IMR-90 (cell line): ENCODE results near the gene GCNT2. TPM values are rescaled to one million over a fixed set of nuclear protein-coding genes. Genes with fewer than 3 reads are reported as not detected.

Experiments
- ATAC-seq: fragments of 200-7000 bp; cut with Tn5 transposase; 2 replicates; pipeline ENCODE4 v1.9.1; 2020; ENCODE audit warnings: low read depth, mild to moderate bottlenecking, moderate library complexity
- BruUV-seq: library from RNA; stranded (reverse); fragments of 400-500 nt; replicated peaks from 2 replicates; lab custom pipeline; 2021; lab: Mats Ljungman, UMichigan
- CTCF ChIA-PET: fragments of 300-600 bp; formaldehyde crosslinking; extraction: SDS; loops from one replicate; lab custom pipeline; 2021; ENCODE audit warnings: antibody characterized with exemption; lab: Yijun Ruan, JAX
- POLR2A ChIA-PET: fragments of 300-600 bp; sonication (Branson Sonifier 250); formaldehyde crosslinking; loops from one replicate; lab custom pipeline; 2022; ENCODE audit warnings: antibody characterized with exemption; ENCODE audit not compliant: unreplicated experiment; lab: Charles Lee
- DNase-seq: peaks from one replicate; pipeline ENCODE4 v3.0.0; 2013
- H2AFZ ChIP-seq: replicated peaks from 2 replicates; pipeline ENCODE3; 2013; ENCODE audit warnings: low read length, mild to moderate bottlenecking; ENCODE audit not compliant: poor library complexity
- H2AK5ac ChIP-seq: 2 replicates; pipeline ENCODE4 v1.6.1; 2013; ENCODE audit warnings: low read depth, low read length, inconsistent platforms
- H2AK9ac ChIP-seq: replicated peaks from 2 replicates; pipeline ENCODE3; 2013; ENCODE audit warnings: mild to moderate bottlenecking, low read depth, low read length, moderate library complexity; ENCODE audit not compliant: poor library complexity
- H2BK120ac ChIP-seq: 2 replicates; pipeline ENCODE4 v1.6.1; 2013; ENCODE audit warnings: low read depth, low read length, inconsistent platforms
- H2BK15ac ChIP-seq: 3 replicates; pipeline ENCODE4 v1.6.1; 2013; ENCODE audit warnings: low read depth, low read length, inconsistent platforms
- H2BK20ac ChIP-seq: 2 replicates; pipeline ENCODE4 v1.6.1; 2013; ENCODE audit warnings: low read depth, mild to moderate bottlenecking, inconsistent platforms, low read length, moderate library complexity
- H2BK5ac ChIP-seq: 2 replicates; pipeline ENCODE4 v1.6.1; 2013; ENCODE audit warnings: mild to moderate bottlenecking, low read depth, low read length, inconsistent platforms; ENCODE audit not compliant: poor library complexity, severe bottlenecking
- H3K14ac ChIP-seq: replicated peaks from 2 replicates; pipeline ENCODE4 v1.6.1; 2013; ENCODE audit warnings: low read depth, low read length, inconsistent platforms
- H3K18ac ChIP-seq: 2 replicates; pipeline ENCODE4 v1.6.1; 2013; ENCODE audit warnings: low read depth, low read length, control low read depth
- H3K23ac ChIP-seq: 2 replicates; pipeline ENCODE4 v1.6.1; 2013; ENCODE audit warnings: low read depth, low read length, inconsistent platforms
- H3K27ac ChIP-seq: 2 replicates; pipeline ENCODE4 v1.5.1; 2013; ENCODE audit warnings: mild to moderate bottlenecking, control low read depth, low read length; ENCODE audit not compliant: insufficient read depth
- H3K27me3 ChIP-seq: 2 replicates; pipeline ENCODE4 v1.6.1; 2013; ENCODE audit warnings: low read length; ENCODE audit not compliant: control insufficient read depth, insufficient read depth
- H3K36me3 ChIP-seq: 2 replicates; pipeline ENCODE4 v1.6.1; 2013; ENCODE audit warnings: low read length, mixed read lengths; ENCODE audit not compliant: control insufficient read depth, insufficient read depth
- H3K4ac ChIP-seq: 2 replicates; pipeline ENCODE4 v1.6.1; 2013; ENCODE audit warnings: low read depth, low read length, inconsistent platforms
- H3K4me1 ChIP-seq: 2 replicates; pipeline ENCODE4 v1.6.1; 2013; ENCODE audit warnings: low read length, mixed read lengths; ENCODE audit not compliant: control insufficient read depth, insufficient read depth
- H3K4me2 ChIP-seq: 2 replicates; pipeline ENCODE4 v1.6.1; 2013; ENCODE audit warnings: low read depth, mild to moderate bottlenecking, control low read depth, low read length, moderate library complexity
- H3K4me3 ChIP-seq: 2 replicates; pipeline ENCODE4 v1.5.1; 2013; ENCODE audit warnings: low read depth, mild to moderate bottlenecking, control low read depth, low read length, moderate library complexity; ENCODE audit not compliant: insufficient read depth
- H3K56ac ChIP-seq: 2 replicates; pipeline ENCODE4 v1.6.1; 2013; ENCODE audit warnings: low read length, inconsistent platforms; ENCODE audit not compliant: insufficient read depth; ENCODE audit errors: extremely low read depth
- H3K79me1 ChIP-seq, 2 experiments: 2 replicates each; pipeline ENCODE4 v1.6.1; 2013; ENCODE audit warnings: low read length in 2 of 2, inconsistent platforms in 1 of 2, low read depth in 1 of 2
- H3K9ac ChIP-seq: 2 replicates; pipeline ENCODE4 v1.6.1; 2013; ENCODE audit warnings: low read depth, low read length, control low read depth
- H3K9me1 ChIP-seq: 2 replicates; pipeline ENCODE4 v1.6.1; 2013; ENCODE audit warnings: low read length, inconsistent platforms; ENCODE audit not compliant: insufficient read depth
- H3K9me3 ChIP-seq: 2 replicates; pipeline ENCODE4 v1.6.1; 2013; ENCODE audit warnings: low read length; ENCODE audit not compliant: control insufficient read depth, insufficient read depth
- H4K20me1 ChIP-seq: 2 replicates; pipeline ENCODE4 v1.6.1; 2013; ENCODE audit warnings: low read length, inconsistent platforms; ENCODE audit not compliant: insufficient read depth
- H4K5ac ChIP-seq: 2 replicates; pipeline ENCODE4 v1.6.1; 2013; ENCODE audit warnings: mild to moderate bottlenecking, low read depth, low read length, control low read depth
- H4K8ac ChIP-seq, 2 experiments: 2 replicates each; pipeline ENCODE4 v1.6.1; 2013; ENCODE audit warnings: low read depth in 2 of 2, low read length in 2 of 2, control low read depth in 1 of 2, inconsistent platforms in 1 of 2
- H4K91ac ChIP-seq: 2 replicates; pipeline ENCODE4 v1.6.1; 2013; ENCODE audit warnings: low read depth, low read length, inconsistent platforms; ENCODE audit not compliant: insufficient read depth
- BHLHE40 ChIP-seq: fragments of 150-350 bp; IDR thresholded peaks from 2 replicates; pipeline ENCODE4 v1.6.1; 2016; ENCODE audit warnings: mild to moderate bottlenecking, low read depth, low read length
- CEBPB ChIP-seq: IDR thresholded peaks from 2 replicates; pipeline ENCODE4 v1.6.1; 2012; ENCODE audit warnings: low read depth, low read length, improper control_type of control experiment
- CHD1 ChIP-seq: IDR thresholded peaks from 2 replicates; pipeline ENCODE4 v1.6.1; 2012; ENCODE audit warnings: low read depth, low read length, improper control_type of control experiment
- CTCF ChIP-seq: conservative IDR thresholded peaks from 2 replicates; pipeline ENCODE4 v1.5.1; 2012; ENCODE audit warnings: mild to moderate bottlenecking, low read depth, low read length, improper control_type of control experiment
- ELK1 ChIP-seq: fragments of 150-350 bp; IDR thresholded peaks from 2 replicates; pipeline ENCODE4 v1.6.1; 2016; ENCODE audit warnings: low read depth, mild to moderate bottlenecking, low read length, moderate library complexity, borderline replicate concordance
- MAFK ChIP-seq: IDR thresholded peaks from 2 replicates; pipeline ENCODE4 v1.6.1; 2012; ENCODE audit warnings: low read depth, low read length, improper control_type of control experiment
- MAZ ChIP-seq: IDR thresholded peaks from 2 replicates; pipeline ENCODE4 v1.6.1; 2012; ENCODE audit warnings: low read depth, mild to moderate bottlenecking, low read length, improper control_type of control experiment, moderate library complexity, borderline replicate concordance
- MXI1 ChIP-seq: IDR thresholded peaks from 2 replicates; pipeline ENCODE4 v1.6.1; 2012; ENCODE audit warnings: low read depth, mild to moderate bottlenecking, low read length, moderate library complexity, borderline replicate concordance
- NFE2L2 ChIP-seq: fragments of 150-350 bp; IDR thresholded peaks from 2 replicates; pipeline ENCODE4 v1.6.1; 2016; ENCODE audit warnings: low read depth, mild to moderate bottlenecking, low read length
- POLR2A ChIP-seq: IDR thresholded peaks from 2 replicates; pipeline ENCODE4 v1.6.1; 2012; ENCODE audit warnings: mild to moderate bottlenecking, low read depth, low read length
- RAD21 ChIP-seq: IDR thresholded peaks from 2 replicates; pipeline ENCODE4 v1.6.1; 2012; ENCODE audit warnings: low read length, improper control_type of control experiment
- RFX5 ChIP-seq: IDR thresholded peaks from 2 replicates; pipeline ENCODE4 v1.8.0; 2012; ENCODE audit warnings: low read depth, mild to moderate bottlenecking, low read length, moderate library complexity
- SMC3 ChIP-seq: fragments of 150-350 bp; IDR thresholded peaks from 2 replicates; pipeline ENCODE4 v1.6.1; 2016; ENCODE audit warnings: low read depth, mild to moderate bottlenecking, antibody characterized with exemption, low read length, moderate library complexity
- USF2 ChIP-seq: fragments of 150-350 bp; IDR thresholded peaks from 2 replicates; pipeline ENCODE4 v1.6.1; 2017; ENCODE audit warnings: mild to moderate bottlenecking, antibody characterized with exemption, low read length, low read depth
- WGBS, 2 experiments: methylation state at CpG; one replicate each; pipeline versions ENCODE4 v1.1.5 to v1.1.7; 2013; ENCODE audit warnings: missing lambda C conversion rate in 2 of 2; ENCODE audit not compliant: insufficient read length in 1 of 2; ENCODE audit errors: extremely low coverage in 2 of 2; 5-methylcytosine and 5-hydroxymethylcytosine counted together
- dilution Hi-C: fragments of 300-500 bp; cut with HindIII; formaldehyde crosslinking; loops from one replicate; pipeline ENCODE4 v1.14.3; 2018; ENCODE audit warnings: low sequenced_read_pairs; ENCODE audit not compliant: unreplicated experiment
- in situ Hi-C: fragments of 300-500 bp; cut with MboI; formaldehyde crosslinking; loops from 3 replicates; pipeline ENCODE4 v1.14.3; 2019; ENCODE audit warnings: low sequenced_read_pairs, inconsistent platforms, mixed read lengths
- intact Hi-C: fragments of 100-400 bp; cut with micrococcal nuclease; formaldehyde crosslinking; loops from 2 replicates; pipeline ENCODE4 v1.10.0; 2022
- polyA plus RNA-seq, 3 experiments: library from polyadenylated mRNA; depleted of rRNA; stranded (reverse); fragments of >200 nt; gene quantifications; 2 replicates each; pipeline ENCODE4 v1.2.3, GENCODE V29; 2012; ENCODE audit warnings: low replicate concordance in 1 of 3
- total RNA-seq: library from RNA; depleted of rRNA; stranded (reverse); fragments of >200 nt; gene quantifications from 2 replicates; pipeline ENCODE4 v1.2.3, GENCODE V29; 2012

The GCNT2 gene
- total and polyA plus RNA-seq, 2 of the 4 experiments (the other 2 are of a cell fraction) = 0.34 to 0.90 TPM

- Histone ChIP-seq H3K79me1 (no peaks in the 10 kb centered on the region), H4K20me1 (no peaks in the 10 kb centered on the region), H3K27ac (no peak overlapping the region), H2BK5ac (no peak overlapping the region), H3K4ac (no peak overlapping the region), H3K9me3 (no peaks in the 10 kb centered on the region), H3K4me2 (no peak overlapping the region), H2AFZ (no peak overlapping the region), H2BK20ac (no peak overlapping the region), H2AK9ac (no peak overlapping the region), H4K91ac (no peak overlapping the region), H3K9ac (no peak overlapping the region), H3K9me1 (no peaks in the 10 kb centered on the region), H3K18ac (no peak overlapping the region), H2BK120ac (no peak overlapping the region), H3K4me1 (no peaks in the 10 kb centered on the region), H4K5ac (no peak overlapping the region), H4K8ac (no peak overlapping the region), H2AK5ac (no peak overlapping the region), H3K27me3 (no peaks in the 10 kb centered on the region; the same call in 1 of the 2 replicates), H3K4me3 (no peak overlapping the region), H2BK15ac (no peak overlapping the region), H3K14ac (no peak overlapping the region), H3K56ac (no peak overlapping the region), H3K23ac (no peak overlapping the region), H3K36me3 (no peaks in the 10 kb centered on the region)
- DNase-seq (no peak), ATAC-seq (no peak)
- intact Hi-C loops = no loop called here
- in situ Hi-C loops = no loop called here
- ChIA-PET POLR2A (no interaction called here), CTCF (no interaction called here)
- no TSS peak for BruUV-seq
- TF ChIP-seq NFE2L2 = no peak
- TF ChIP-seq BHLHE40 = no peak
- no peak for TF ChIP-seq CEBPB
- TF ChIP-seq SMC3 = no peak
- TF ChIP-seq USF2 = no peak
- no peak for TF ChIP-seq CHD1
- TF ChIP-seq CTCF = no peak
- no peak for TF ChIP-seq RAD21
- TF ChIP-seq MAZ = no peak
- no peak for TF ChIP-seq POLR2A
- no peak for TF ChIP-seq MAFK
- TF ChIP-seq ELK1 = no peak
- TF ChIP-seq RFX5 = no peak
- TF ChIP-seq MXI1 = no peak
- dilution Hi-C loops = no loop called here
- WGBS, 2 experiments = no CpG with 5 or more reads among the region's 6 CpGs
These were observed 13.9 kb upstream of the GCNT2 start for GRCh38 chr6:10507298-10507697.
